Heart left ventricle (tissue), 16 donors: Measurements from ENCODE around the gene CLASP2. TPM values are rescaled to one million over a fixed set of nuclear protein-coding genes. Genes with fewer than 3 reads are reported as not detected.
A peak's percentile ranks its signal among the peaks of the same experiment; 100 is the strongest.

ENCODE experiments used
- ATAC-seq, 4 donors: fragments of 200-7000 bp; cut with Tn5 transposase; one replicate each; pipeline ENCODE4 v1.9.1; 2020 to 2022; ENCODE audit warnings: moderate library complexity in 4 of 4, mild to moderate bottlenecking in 3 of 4, moderate number of reproducible peaks in 1 of 4
- DNase-seq, 5 donors: peaks; one replicate each; pipeline ENCODE4 v3.0.0-alpha.2; 2020
- H3K27ac ChIP-seq, 12 donors: fragments of 200-600 bp; sonication (generic) in 4 of 12; one replicate each; pipeline versions ENCODE4 v1.5.0 to v1.8.0; 2016 to 2022; ENCODE audit warnings: mild to moderate bottlenecking in 2 of 12
- H3K27me3 ChIP-seq, 9 donors: fragments of 200-600 bp; sonication (generic) in 2 of 9; one replicate each; pipeline versions ENCODE4 v1.5.1 to v1.8.0; 2016 to 2022; ENCODE audit warnings: mild to moderate bottlenecking in 3 of 9
- H3K36me3 ChIP-seq, 9 donors: fragments of 200-600 bp; sonication (generic) in 2 of 9; one replicate each; pipeline versions ENCODE4 v1.5.0 to v1.8.0; 2018 to 2022; ENCODE audit warnings: mild to moderate bottlenecking in 2 of 9
- H3K4me1 ChIP-seq, 12 donors: fragments of 200-600 bp; sonication (generic) in 4 of 12; one replicate each; pipeline versions ENCODE4 v1.5.0 to v1.8.0; 2016 to 2022; ENCODE audit warnings: mild to moderate bottlenecking in 3 of 12
- H3K4me3 ChIP-seq, 12 donors: fragments of 200-600 bp; sonication (generic) in 4 of 12; one replicate each; pipeline versions ENCODE4 v1.5.0 to v1.8.0; 2017 to 2022; ENCODE audit warnings: mild to moderate bottlenecking in 9 of 12, moderate library complexity in 4 of 12
- H3K9me3 ChIP-seq, 12 donors: fragments of 200-600 bp; sonication (generic) in 4 of 12; one replicate each; pipeline versions ENCODE4 v1.5.0 to v1.8.0; 2016 to 2022; ENCODE audit warnings: mild to moderate bottlenecking in 1 of 12
- POLR2A ChIP-seq, 2 donors: fragments of 450-650 bp; IDR thresholded peaks; one replicate each; pipeline ENCODE4 v1.6.1; 2017; ENCODE audit warnings: antibody characterized with exemption in 2 of 2, mild to moderate bottlenecking in 2 of 2, moderate library complexity in 2 of 2
- WGBS, 4 donors: extraction: QIAGEN DNeasy Blood & Tissue Kit in 2 of 4; methylation state at CpG; one replicate each; pipeline versions ENCODE4 v1.1.5 to v1.1.7; 2013 to 2018; 5-methylcytosine and 5-hydroxymethylcytosine counted together
- intact Hi-C, 10 donors: fragments of 100-400 bp; cut with DNase I; formaldehyde crosslinking; loops; one replicate each; pipeline versions ENCODE4 v1.11.1 to v1.14.2; 2022
- polyA plus RNA-seq, 2 donors: library from polyadenylated mRNA; stranded (reverse); fragments of 200-250 nt; gene quantifications; one replicate each; pipeline ENCODE4 v1.2.3, GENCODE V29; 2013
- total RNA-seq, 9 donors: library from RNA; depleted of rRNA in 2 of 9; stranded (reverse); fragments of >200 nt in 2 of 9; fragmentation: NEBNext Ultra II Directional in 3 of 9; extraction: Animal tissue kit (Norgen Biotek cat#: 25700) in 3 of 9; gene quantifications; one replicate each; pipeline versions ENCODE4 v1.1.0 to v1.2.4, GENCODE V29; 2016 to 2023
- TF ChIP-seq, protein P1 (sequence below), 12 donors: fragments of 200-600 bp; sonication (generic) in 4 of 12; IDR thresholded peaks; one replicate each; pipeline versions ENCODE4 v1.5.0 to v1.8.0; 2018 to 2022; ENCODE audit warnings: antibody characterized with exemption in 12 of 12, mild to moderate bottlenecking in 5 of 12
- donor health status: ischemic (EF 13 %, LVEDD 7.1; RV severe dilation, severe dysfunction).
- donor health status: healthy with polysubstance abuse.
- donor health status: DM: no; HTN: yes; CAD: no.
- donor health status: DM: no; HTN: no; CAD: no.
- donor health status: ischemic (EF 25% LVEDD 6.9; RV normal size, moderate dysfunction).
- donor health status: ischemic (EF 25% LVEDD 5.7; RV mildly dilated, moderate dysfunction).
- donor health status: healthy.
- donor health status: DM: yes; HTN: yes; CAD: no.
- donor health status: ischemic (EF 35%, LVEDD 5.7; RV mildly dilated, moderate dysfunction).
- donor health status: nonischemic (EF 11% LVEDD 7.7; RV severe dilation, severe dysfunction).
- donor health status: DM: yes; HTN: yes; CAD: no.
- donor health status: PGD.
- donor health status: ischemic (EF 29% LVEDD 5.4; RV normal size, mild dysfunction).
- donor health status: nonischemic (EF 23%, LVEDD 6.1; RV moderate dilation, normal function).

CLASP2 gene
- total and polyA plus RNA-seq, 11 donors = 13.3 to 111 (median 78.2) TPM

- DNase-seq (no peak), ATAC-seq (no peak)
- TF ChIP-seq, protein P1, sequence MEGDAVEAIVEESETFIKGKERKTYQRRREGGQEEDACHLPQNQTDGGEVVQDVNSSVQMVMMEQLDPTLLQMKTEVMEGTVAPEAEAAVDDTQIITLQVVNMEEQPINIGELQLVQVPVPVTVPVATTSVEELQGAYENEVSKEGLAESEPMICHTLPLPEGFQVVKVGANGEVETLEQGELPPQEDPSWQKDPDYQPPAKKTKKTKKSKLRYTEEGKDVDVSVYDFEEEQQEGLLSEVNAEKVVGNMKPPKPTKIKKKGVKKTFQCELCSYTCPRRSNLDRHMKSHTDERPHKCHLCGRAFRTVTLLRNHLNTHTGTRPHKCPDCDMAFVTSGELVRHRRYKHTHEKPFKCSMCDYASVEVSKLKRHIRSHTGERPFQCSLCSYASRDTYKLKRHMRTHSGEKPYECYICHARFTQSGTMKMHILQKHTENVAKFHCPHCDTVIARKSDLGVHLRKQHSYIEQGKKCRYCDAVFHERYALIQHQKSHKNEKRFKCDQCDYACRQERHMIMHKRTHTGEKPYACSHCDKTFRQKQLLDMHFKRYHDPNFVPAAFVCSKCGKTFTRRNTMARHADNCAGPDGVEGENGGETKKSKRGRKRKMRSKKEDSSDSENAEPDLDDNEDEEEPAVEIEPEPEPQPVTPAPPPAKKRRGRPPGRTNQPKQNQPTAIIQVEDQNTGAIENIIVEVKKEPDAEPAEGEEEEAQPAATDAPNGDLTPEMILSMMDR (IDR thresholded peaks at IDR 0.05) = peak; percentile 38 to 78 (median 66)
- TF ChIP-seq POLR2A (IDR thresholded peaks at IDR 0.05) = no peak
- H3K27me3 ChIP-seq = no peaks in the 10 kb centered on the region
- WGBS, 4 donors = 56 to 63% (median 59%) methylated on average over 6 of the region's 6 CpGs
- H3K36me3 ChIP-seq = peaks cover 0 to 36% (median 0%) of the 10 kb centered on the region in 9 donors
- no peak overlapping the region for H3K27ac ChIP-seq
- peaks cover 0 to 6% (median 0%) of the 10 kb centered on the region in 12 donors for H3K4me1 ChIP-seq
- intact Hi-C loops = loop anchor here (1.0 to 5.0 kb wide), 6 partner anchors 81 to 153 kb away; partner anchors contain the start of gene CLASP2 (in 5 of the 10)
- no peak overlapping the region for H3K4me3 ChIP-seq
- H3K9me3 ChIP-seq = no peaks in the 10 kb centered on the region
Measured at GRCh38 chr3:33636125-33636850, 81.8 kb downstream of the CLASP2 start.

DNA sequence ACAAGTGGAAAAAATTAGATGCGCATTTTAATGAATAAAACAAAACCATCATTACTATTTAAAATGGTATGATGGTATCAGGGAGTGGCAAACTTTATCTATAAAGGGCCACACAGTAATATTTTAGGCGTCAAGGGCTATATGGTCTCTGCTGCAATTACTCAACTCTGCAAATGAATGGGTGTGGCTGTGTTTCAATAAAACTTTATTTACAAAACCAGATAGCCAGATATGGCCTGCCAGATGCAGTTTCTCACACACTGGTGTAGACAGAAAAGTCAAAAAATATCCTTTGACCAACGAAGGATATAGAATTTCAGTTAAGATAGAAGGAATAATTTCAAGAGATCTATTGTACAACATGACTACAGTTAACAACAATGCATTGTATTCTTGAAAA is 83.8 kb downstream of the CLASP2 start:
- no peak for ATAC-seq
- Histone ChIP-seq H3K4me3 (no peak overlapping the region), H3K36me3 (peaks cover 0 to 50% (median 11%) of the 10 kb centered on the region in 9 donors), H3K9me3 (no peaks in the 10 kb centered on the region), H3K27ac (no peak overlapping the region), H3K27me3 (no peaks in the 10 kb centered on the region), H3K4me1 (peaks cover 0 to 6% (median 0%) of the 10 kb centered on the region in 12 donors)
- WGBS, 4 donors = 85 to 92% (median 87%) methylated on average over 3 of the region's 3 CpGs
- DNase-seq = no peak
- TF ChIP-seq, protein P1 (IDR thresholded peaks at IDR 0.05) = no peak
- no peak for TF ChIP-seq POLR2A (IDR thresholded peaks at IDR 0.05)
- intact Hi-C loops = loop anchor here in 1 of 10 donors (5.0 kb wide), 1 partner anchor 153 kb away; no protein-coding TSS in a partner anchor

DNA sequence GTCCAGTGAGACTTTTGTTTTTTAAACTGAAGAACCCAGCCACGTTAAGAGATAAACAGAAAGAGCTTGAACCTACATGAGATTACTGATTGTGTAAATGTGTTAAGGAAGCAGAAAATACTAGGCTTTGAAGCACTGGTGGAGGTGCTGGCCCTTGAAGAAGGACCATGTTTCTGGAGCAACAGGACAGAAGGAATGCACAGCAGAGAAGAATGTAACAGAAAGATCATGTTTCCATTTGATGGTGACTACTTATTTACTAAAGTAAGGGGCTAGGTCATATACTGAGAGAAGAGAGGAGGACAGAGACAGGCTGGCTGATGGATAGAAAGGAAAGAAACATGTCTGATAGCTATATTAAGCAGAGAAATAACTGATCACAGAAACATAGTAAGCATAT is 88.8 kb downstream of the CLASP2 start:
- 23 to 33% (median 25%) methylated on average over 1 of the region's 1 CpG for WGBS, 4 donors
- peaks cover 0 to 78% (median 27%) of the 10 kb centered on the region in 9 donors for H3K36me3 ChIP-seq
- TF ChIP-seq, protein P1 (IDR thresholded peaks at IDR 0.05) = no peak
- no peak for TF ChIP-seq POLR2A (IDR thresholded peaks at IDR 0.05)
- no peaks in the 10 kb centered on the region for H3K4me1 ChIP-seq
- DNase-seq (no peak), ATAC-seq (no peak)
- H3K27me3 ChIP-seq = no peaks in the 10 kb centered on the region
- no peak overlapping the region for H3K4me3 ChIP-seq
- H3K27ac ChIP-seq = no peak overlapping the region
- H3K9me3 ChIP-seq = no peaks in the 10 kb centered on the region
- intact Hi-C loops = no loop called here

DNA sequence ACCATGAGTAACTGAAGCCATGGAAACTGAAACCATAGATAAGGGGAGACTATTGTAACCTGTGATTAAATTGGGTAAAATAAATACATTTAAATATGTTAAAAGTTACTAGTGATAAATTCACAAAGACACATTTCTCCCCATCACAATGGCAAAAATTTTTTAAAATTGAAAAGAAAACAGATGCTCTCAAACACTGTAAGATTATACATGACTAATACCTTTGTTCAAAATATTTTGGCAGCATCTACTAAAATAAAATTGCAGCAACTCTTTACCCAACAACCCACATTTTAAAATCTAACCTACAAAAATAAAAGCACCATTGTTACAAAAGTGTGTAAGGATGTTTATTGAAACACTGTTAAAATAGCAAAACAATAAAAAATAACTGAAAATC is 93.3 kb downstream of the CLASP2 start:
- Histone ChIP-seq H3K27ac (no peak overlapping the region), H3K4me1 (no peaks in the 10 kb centered on the region), H3K27me3 (no peaks in the 10 kb centered on the region), H3K4me3 (no peak overlapping the region), H3K36me3 (peaks cover 0 to 85% (median 36%) of the 10 kb centered on the region in 9 donors), H3K9me3 (no peaks in the 10 kb centered on the region)
- ATAC-seq = no peak
- intact Hi-C loops = no loop called here
- TF ChIP-seq, protein P1 (IDR thresholded peaks at IDR 0.05) = no peak
- TF ChIP-seq POLR2A (IDR thresholded peaks at IDR 0.05) = no peak
- no peak for DNase-seq
